IMR-90 (cell line): Measurements from ENCODE around the gene PPP2R5B. TPM values are rescaled to one million over a fixed set of nuclear protein-coding genes. Genes with fewer than 3 reads are reported as not detected.

Experiments
- ATAC-seq: fragments of 200-7000 bp; cut with Tn5 transposase; 2 replicates; pipeline ENCODE4 v1.9.1; 2020; ENCODE audit warnings: low read depth, mild to moderate bottlenecking, moderate library complexity
- BruUV-seq: library from RNA; stranded (reverse); fragments of 400-500 nt; replicated peaks from 2 replicates; lab custom pipeline; 2021; lab: Mats Ljungman, UMichigan
- CTCF ChIA-PET: fragments of 300-600 bp; formaldehyde crosslinking; extraction: SDS; loops from one replicate; lab custom pipeline; 2021; ENCODE audit warnings: antibody characterized with exemption; lab: Yijun Ruan, JAX
- POLR2A ChIA-PET: fragments of 300-600 bp; sonication (Branson Sonifier 250); formaldehyde crosslinking; loops from one replicate; lab custom pipeline; 2022; ENCODE audit warnings: antibody characterized with exemption; ENCODE audit not compliant: unreplicated experiment; lab: Charles Lee
- DNase-seq: peaks from one replicate; pipeline ENCODE4 v3.0.0; 2013
- H2AFZ ChIP-seq: replicated peaks from 2 replicates; pipeline ENCODE3; 2013; ENCODE audit warnings: low read length, mild to moderate bottlenecking; ENCODE audit not compliant: poor library complexity
- H2AK5ac ChIP-seq: 2 replicates; pipeline ENCODE4 v1.6.1; 2013; ENCODE audit warnings: low read depth, low read length, inconsistent platforms
- H2AK9ac ChIP-seq: replicated peaks from 2 replicates; pipeline ENCODE3; 2013; ENCODE audit warnings: mild to moderate bottlenecking, low read depth, low read length, moderate library complexity; ENCODE audit not compliant: poor library complexity
- H2BK120ac ChIP-seq: 2 replicates; pipeline ENCODE4 v1.6.1; 2013; ENCODE audit warnings: low read depth, low read length, inconsistent platforms
- H2BK15ac ChIP-seq: 3 replicates; pipeline ENCODE4 v1.6.1; 2013; ENCODE audit warnings: low read depth, low read length, inconsistent platforms
- H2BK20ac ChIP-seq: 2 replicates; pipeline ENCODE4 v1.6.1; 2013; ENCODE audit warnings: low read depth, mild to moderate bottlenecking, inconsistent platforms, low read length, moderate library complexity
- H2BK5ac ChIP-seq: 2 replicates; pipeline ENCODE4 v1.6.1; 2013; ENCODE audit warnings: mild to moderate bottlenecking, low read depth, low read length, inconsistent platforms; ENCODE audit not compliant: poor library complexity, severe bottlenecking
- H3K14ac ChIP-seq: replicated peaks from 2 replicates; pipeline ENCODE4 v1.6.1; 2013; ENCODE audit warnings: low read depth, low read length, inconsistent platforms
- H3K18ac ChIP-seq: 2 replicates; pipeline ENCODE4 v1.6.1; 2013; ENCODE audit warnings: low read depth, low read length, control low read depth
- H3K23ac ChIP-seq: 2 replicates; pipeline ENCODE4 v1.6.1; 2013; ENCODE audit warnings: low read depth, low read length, inconsistent platforms
- H3K27ac ChIP-seq: 2 replicates; pipeline ENCODE4 v1.5.1; 2013; ENCODE audit warnings: mild to moderate bottlenecking, control low read depth, low read length; ENCODE audit not compliant: insufficient read depth
- H3K27me3 ChIP-seq: 2 replicates; pipeline ENCODE4 v1.6.1; 2013; ENCODE audit warnings: low read length; ENCODE audit not compliant: control insufficient read depth, insufficient read depth
- H3K36me3 ChIP-seq: 2 replicates; pipeline ENCODE4 v1.6.1; 2013; ENCODE audit warnings: low read length, mixed read lengths; ENCODE audit not compliant: control insufficient read depth, insufficient read depth
- H3K4ac ChIP-seq: 2 replicates; pipeline ENCODE4 v1.6.1; 2013; ENCODE audit warnings: low read depth, low read length, inconsistent platforms
- H3K4me1 ChIP-seq: 2 replicates; pipeline ENCODE4 v1.6.1; 2013; ENCODE audit warnings: low read length, mixed read lengths; ENCODE audit not compliant: control insufficient read depth, insufficient read depth
- H3K4me2 ChIP-seq: 2 replicates; pipeline ENCODE4 v1.6.1; 2013; ENCODE audit warnings: low read depth, mild to moderate bottlenecking, control low read depth, low read length, moderate library complexity
- H3K4me3 ChIP-seq: 2 replicates; pipeline ENCODE4 v1.5.1; 2013; ENCODE audit warnings: low read depth, mild to moderate bottlenecking, control low read depth, low read length, moderate library complexity; ENCODE audit not compliant: insufficient read depth
- H3K56ac ChIP-seq: 2 replicates; pipeline ENCODE4 v1.6.1; 2013; ENCODE audit warnings: low read length, inconsistent platforms; ENCODE audit not compliant: insufficient read depth; ENCODE audit errors: extremely low read depth
- H3K79me1 ChIP-seq, 2 experiments: 2 replicates each; pipeline ENCODE4 v1.6.1; 2013; ENCODE audit warnings: low read length in 2 of 2, inconsistent platforms in 1 of 2, low read depth in 1 of 2
- H3K9ac ChIP-seq: 2 replicates; pipeline ENCODE4 v1.6.1; 2013; ENCODE audit warnings: low read depth, low read length, control low read depth
- H3K9me1 ChIP-seq: 2 replicates; pipeline ENCODE4 v1.6.1; 2013; ENCODE audit warnings: low read length, inconsistent platforms; ENCODE audit not compliant: insufficient read depth
- H3K9me3 ChIP-seq: 2 replicates; pipeline ENCODE4 v1.6.1; 2013; ENCODE audit warnings: low read length; ENCODE audit not compliant: control insufficient read depth, insufficient read depth
- H4K20me1 ChIP-seq: 2 replicates; pipeline ENCODE4 v1.6.1; 2013; ENCODE audit warnings: low read length, inconsistent platforms; ENCODE audit not compliant: insufficient read depth
- H4K5ac ChIP-seq: 2 replicates; pipeline ENCODE4 v1.6.1; 2013; ENCODE audit warnings: mild to moderate bottlenecking, low read depth, low read length, control low read depth
- H4K8ac ChIP-seq, 2 experiments: 2 replicates each; pipeline ENCODE4 v1.6.1; 2013; ENCODE audit warnings: low read depth in 2 of 2, low read length in 2 of 2, control low read depth in 1 of 2, inconsistent platforms in 1 of 2
- H4K91ac ChIP-seq: 2 replicates; pipeline ENCODE4 v1.6.1; 2013; ENCODE audit warnings: low read depth, low read length, inconsistent platforms; ENCODE audit not compliant: insufficient read depth
- BHLHE40 ChIP-seq: fragments of 150-350 bp; IDR thresholded peaks from 2 replicates; pipeline ENCODE4 v1.6.1; 2016; ENCODE audit warnings: mild to moderate bottlenecking, low read depth, low read length
- CHD1 ChIP-seq: IDR thresholded peaks from 2 replicates; pipeline ENCODE4 v1.6.1; 2012; ENCODE audit warnings: low read depth, low read length, improper control_type of control experiment
- CTCF ChIP-seq: conservative IDR thresholded peaks from 2 replicates; pipeline ENCODE4 v1.5.1; 2012; ENCODE audit warnings: mild to moderate bottlenecking, low read depth, low read length, improper control_type of control experiment
- MAZ ChIP-seq: IDR thresholded peaks from 2 replicates; pipeline ENCODE4 v1.6.1; 2012; ENCODE audit warnings: low read depth, mild to moderate bottlenecking, low read length, improper control_type of control experiment, moderate library complexity, borderline replicate concordance
- POLR2A ChIP-seq: IDR thresholded peaks from 2 replicates; pipeline ENCODE4 v1.6.1; 2012; ENCODE audit warnings: mild to moderate bottlenecking, low read depth, low read length
- RCOR1 ChIP-seq: IDR thresholded peaks from 2 replicates; pipeline ENCODE4 v1.6.1; 2012; ENCODE audit warnings: mild to moderate bottlenecking, low read length, improper control_type of control experiment; ENCODE audit not compliant: insufficient replicate concordance
- RFX5 ChIP-seq: IDR thresholded peaks from 2 replicates; pipeline ENCODE4 v1.8.0; 2012; ENCODE audit warnings: low read depth, mild to moderate bottlenecking, low read length, moderate library complexity
- SMC3 ChIP-seq: fragments of 150-350 bp; IDR thresholded peaks from 2 replicates; pipeline ENCODE4 v1.6.1; 2016; ENCODE audit warnings: low read depth, mild to moderate bottlenecking, antibody characterized with exemption, low read length, moderate library complexity
- USF2 ChIP-seq: fragments of 150-350 bp; IDR thresholded peaks from 2 replicates; pipeline ENCODE4 v1.6.1; 2017; ENCODE audit warnings: mild to moderate bottlenecking, antibody characterized with exemption, low read length, low read depth
- WGBS, 2 experiments: methylation state at CpG; one replicate each; pipeline versions ENCODE4 v1.1.5 to v1.1.7; 2013; ENCODE audit warnings: missing lambda C conversion rate in 2 of 2; ENCODE audit not compliant: insufficient read length in 1 of 2; ENCODE audit errors: extremely low coverage in 2 of 2; 5-methylcytosine and 5-hydroxymethylcytosine counted together
- dilution Hi-C: fragments of 300-500 bp; cut with HindIII; formaldehyde crosslinking; loops from one replicate; pipeline ENCODE4 v1.14.3; 2018; ENCODE audit warnings: low sequenced_read_pairs; ENCODE audit not compliant: unreplicated experiment
- in situ Hi-C: fragments of 300-500 bp; cut with MboI; formaldehyde crosslinking; loops from 3 replicates; pipeline ENCODE4 v1.14.3; 2019; ENCODE audit warnings: low sequenced_read_pairs, inconsistent platforms, mixed read lengths
- intact Hi-C: fragments of 100-400 bp; cut with micrococcal nuclease; formaldehyde crosslinking; loops from 2 replicates; pipeline ENCODE4 v1.10.0; 2022
- polyA plus RNA-seq, 3 experiments: library from polyadenylated mRNA; depleted of rRNA; stranded (reverse); fragments of >200 nt; gene quantifications; 2 replicates each; pipeline ENCODE4 v1.2.3, GENCODE V29; 2012; ENCODE audit warnings: low replicate concordance in 1 of 3
- total RNA-seq: library from RNA; depleted of rRNA; stranded (reverse); fragments of >200 nt; gene quantifications from 2 replicates; pipeline ENCODE4 v1.2.3, GENCODE V29; 2012

Gene PPP2R5B
- total and polyA plus RNA-seq, 2 of the 4 experiments (the other 2 are of a cell fraction): 6.5 to 23.6 TPM

- Histone ChIP-seq H4K5ac (no peak overlapping the region), H4K91ac (no peak overlapping the region), H3K9me1 (no peaks in the 10 kb centered on the region), H2BK120ac (no peak overlapping the region), H2BK20ac (no peak overlapping the region), H2BK5ac (no peak overlapping the region), H3K27me3 (no peaks in the 10 kb centered on the region), H3K56ac (no peak overlapping the region), H3K4me1 (no peaks in the 10 kb centered on the region), H4K20me1 (no peaks in the 10 kb centered on the region), H2AK5ac (no peak overlapping the region), H3K18ac (no peak overlapping the region), H2AK9ac (peak overlapping the region; percentile 42), H3K9me3 (no peaks in the 10 kb centered on the region), H3K36me3 (peaks cover 62% of the 10 kb centered on the region), H3K4me2 (no peak overlapping the region), H3K14ac (no peak overlapping the region), H4K8ac (no peak overlapping the region), H2BK15ac (no peak overlapping the region), H3K23ac (no peak overlapping the region), H3K4ac (no peak overlapping the region), H3K9ac (no peak overlapping the region), H3K79me1 (no peaks in the 10 kb centered on the region), H2AFZ (no peak overlapping the region), H3K4me3 (no peak overlapping the region), H3K27ac (no peak overlapping the region)
- DNase-seq (peak; percentile 13), ATAC-seq (no peak)
- 93% methylated on average over 12 of the region's 14 CpGs; no CpG with 5 or more reads in 1 of the 2 experiments for WGBS, 2 experiments
- in situ Hi-C loops (no loop called here), intact Hi-C loops (no loop called here), dilution Hi-C loops (no loop called here)
- POLR2A ChIA-PET: no interaction called here
- no peak for TF ChIP-seq BHLHE40
- no peak for TF ChIP-seq CTCF
- no peak for TF ChIP-seq MAZ
- TF ChIP-seq POLR2A: no peak
- TF ChIP-seq RCOR1: no peak
- no peak for TF ChIP-seq SMC3
- TF ChIP-seq CHD1: no peak
- TF ChIP-seq USF2: no peak
- no peak for TF ChIP-seq RFX5
- BruUV-seq: no TSS peak
- CTCF ChIA-PET: no interaction called here
Observed at GRCh38 chr11:64900263-64900678, 24.2 kb upstream of the PPP2R5B start.
